Liver (tissue), 3 donors: Measurements from ENCODE around the gene PALD1.

Source experiments
- SP1 ChIP-seq: IDR thresholded peaks from 2 replicates; pipeline ENCODE4 v1.6.1; 2018; ENCODE audit warnings: antibody characterized with exemption, mild to moderate bottlenecking
- TF ChIP-seq, protein P1 (sequence below): fragments of 150-350 bp; IDR thresholded peaks from 2 replicates; pipeline ENCODE4 v1.5.1; 2017; ENCODE audit warnings: improper control_type of control experiment, low read depth, low read length; ENCODE audit not compliant: missing input control
- donor health status: healthy.
- donor health status: healthy.

DNA sequence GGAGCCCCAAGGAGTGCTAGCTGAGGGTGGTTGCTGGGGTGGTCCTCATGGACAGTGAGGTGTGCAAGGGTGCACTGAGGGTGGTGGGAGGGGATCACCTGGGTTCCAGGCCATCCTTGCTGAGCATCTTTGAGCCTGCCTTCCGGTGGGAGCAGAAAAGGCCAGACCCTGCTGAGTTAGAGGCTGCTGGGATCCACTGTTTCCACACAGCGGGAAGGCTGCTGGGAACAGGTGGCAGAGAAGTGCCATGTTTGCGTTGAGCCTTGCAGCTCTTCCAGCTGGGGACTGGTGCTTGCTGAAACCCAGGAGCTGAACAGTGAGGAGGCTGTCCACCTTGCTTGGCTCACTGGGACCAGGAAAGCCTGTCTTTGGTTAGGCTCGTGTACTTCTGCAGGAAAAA lies 89.0 kb downstream of the PALD1 start:
- no peak for TF ChIP-seq SP1
- TF ChIP-seq, protein P1, sequence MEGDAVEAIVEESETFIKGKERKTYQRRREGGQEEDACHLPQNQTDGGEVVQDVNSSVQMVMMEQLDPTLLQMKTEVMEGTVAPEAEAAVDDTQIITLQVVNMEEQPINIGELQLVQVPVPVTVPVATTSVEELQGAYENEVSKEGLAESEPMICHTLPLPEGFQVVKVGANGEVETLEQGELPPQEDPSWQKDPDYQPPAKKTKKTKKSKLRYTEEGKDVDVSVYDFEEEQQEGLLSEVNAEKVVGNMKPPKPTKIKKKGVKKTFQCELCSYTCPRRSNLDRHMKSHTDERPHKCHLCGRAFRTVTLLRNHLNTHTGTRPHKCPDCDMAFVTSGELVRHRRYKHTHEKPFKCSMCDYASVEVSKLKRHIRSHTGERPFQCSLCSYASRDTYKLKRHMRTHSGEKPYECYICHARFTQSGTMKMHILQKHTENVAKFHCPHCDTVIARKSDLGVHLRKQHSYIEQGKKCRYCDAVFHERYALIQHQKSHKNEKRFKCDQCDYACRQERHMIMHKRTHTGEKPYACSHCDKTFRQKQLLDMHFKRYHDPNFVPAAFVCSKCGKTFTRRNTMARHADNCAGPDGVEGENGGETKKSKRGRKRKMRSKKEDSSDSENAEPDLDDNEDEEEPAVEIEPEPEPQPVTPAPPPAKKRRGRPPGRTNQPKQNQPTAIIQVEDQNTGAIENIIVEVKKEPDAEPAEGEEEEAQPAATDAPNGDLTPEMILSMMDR = no peak
